GM21529 (cell line): ENCODE results near the gene RCAN2.
"Not testable (repeated sequence)": the region's sequence is repeated elsewhere in the genome, so short reads cannot be mapped to it uniquely, and the experiment has no call there.

Experiments used
- ATAC-seq: cut with Tn5 transposase; IDR thresholded peaks from one replicate; pipeline ENCODE4 v1.9.1; 2021; ENCODE audit not compliant: unreplicated experiment

The RCAN2 gene

DNA sequence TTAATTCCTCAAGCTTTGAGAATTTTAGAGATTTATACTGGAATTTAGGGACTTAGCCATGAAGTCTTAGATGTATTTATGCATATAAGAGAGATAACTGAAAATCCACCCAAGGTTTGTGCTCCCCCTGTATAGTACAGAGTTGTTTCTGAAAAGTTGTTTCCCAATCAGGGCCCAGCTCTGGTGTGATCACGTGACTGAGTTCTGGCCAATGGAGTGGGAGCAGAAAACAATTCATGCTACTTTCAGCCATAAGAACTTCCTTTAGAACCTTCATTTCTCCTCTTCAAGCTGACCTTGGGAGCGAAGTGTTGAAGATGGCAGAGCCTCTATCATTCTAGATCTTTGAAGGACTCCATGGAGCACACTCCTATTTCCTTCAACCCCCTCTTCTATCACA lies 151.0 kb downstream of the RCAN2 start:
- ATAC-seq = no peak

- peak; percentile 89 for ATAC-seq
These were observed 153.1 kb downstream of the RCAN2 start for GRCh38 chr6:46338131-46338530.

GRCh38 chr6:46334442-46334841 lies 156.8 kb downstream of the RCAN2 start:
- no peak for ATAC-seq

DNA sequence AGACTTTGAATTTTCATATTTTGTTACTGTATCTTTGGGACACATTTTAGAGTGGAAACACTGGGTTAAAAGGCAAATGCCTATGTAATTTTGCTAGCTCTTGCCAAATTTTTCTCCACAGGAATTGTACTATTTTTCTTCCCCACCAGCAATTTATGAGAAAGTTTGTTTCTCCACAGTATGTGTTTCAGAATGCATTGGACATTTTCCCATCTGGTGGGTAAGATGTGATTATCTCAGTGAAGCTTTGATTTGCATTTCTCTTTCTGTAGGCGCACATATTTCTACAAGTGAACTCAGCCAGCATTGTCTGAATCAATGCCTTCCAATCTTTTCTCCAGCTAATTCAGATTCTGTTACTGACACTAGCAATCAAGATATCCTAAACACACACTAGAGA lies 157.8 kb downstream of the RCAN2 start:
- ATAC-seq = no peak

- not testable (repeated sequence) for ATAC-seq
These were observed 158.8 kb downstream of the RCAN2 start for GRCh38 chr6:46332448-46332847.

DNA sequence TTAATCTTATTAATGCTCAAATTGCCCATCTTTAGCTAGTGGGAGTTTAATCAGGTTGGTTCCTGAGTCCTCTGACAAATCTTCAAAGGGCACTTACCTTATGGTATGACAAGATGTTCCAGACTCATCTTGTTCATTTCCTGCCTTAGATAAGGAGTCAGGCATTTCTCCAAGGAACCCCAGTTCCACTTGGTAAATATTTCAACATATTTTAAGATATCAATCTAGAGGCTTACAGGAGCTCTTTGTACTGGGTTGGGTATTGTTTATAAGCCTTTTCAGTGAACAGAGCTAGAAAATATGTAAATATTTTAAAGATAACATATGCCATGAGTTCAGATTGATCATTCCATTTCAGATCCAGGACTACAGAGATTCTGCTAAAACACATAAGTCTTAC lies 159.8 kb downstream of the RCAN2 start:
- no peak for ATAC-seq

DNA sequence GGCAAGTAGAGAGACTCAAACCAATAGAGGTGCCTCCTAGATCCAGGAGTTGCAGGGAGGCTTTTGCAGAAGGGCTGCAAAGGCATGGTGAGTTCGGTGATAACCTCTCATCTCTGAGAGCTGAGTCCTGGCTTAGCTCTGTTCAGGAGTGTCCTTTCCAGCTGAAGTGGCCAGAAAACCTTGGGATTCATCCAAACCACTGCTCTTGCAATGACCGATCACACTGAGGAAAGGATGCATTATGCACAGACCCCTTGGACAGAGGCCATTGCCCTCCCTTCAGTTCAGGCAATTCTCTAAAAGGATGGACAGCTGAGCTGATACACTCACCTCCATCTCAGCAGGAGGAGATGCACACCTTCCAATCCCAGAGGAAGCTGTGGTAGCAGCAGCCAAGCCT lies 161.7 kb downstream of the RCAN2 start:
- no peak for ATAC-seq

DNA sequence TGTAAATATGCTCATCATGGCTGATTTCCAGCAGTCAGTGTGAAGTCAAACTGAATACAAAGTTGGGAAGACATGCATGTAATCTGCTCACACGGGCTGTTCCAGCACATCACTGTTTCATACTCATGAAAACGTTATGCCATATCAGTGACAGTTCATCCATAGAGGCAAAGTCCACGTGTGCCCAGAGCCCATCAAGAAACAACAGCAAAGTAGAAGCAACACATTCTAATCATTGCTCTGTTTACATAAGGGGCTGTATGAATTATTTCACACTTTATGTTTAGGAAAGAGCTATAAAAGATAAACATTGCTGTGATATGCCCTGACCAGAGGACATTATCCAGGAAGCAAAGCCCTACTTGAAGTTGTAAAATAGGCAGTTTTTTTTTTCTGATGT lies 163.5 kb downstream of the RCAN2 start:
- ATAC-seq = no peak

DNA sequence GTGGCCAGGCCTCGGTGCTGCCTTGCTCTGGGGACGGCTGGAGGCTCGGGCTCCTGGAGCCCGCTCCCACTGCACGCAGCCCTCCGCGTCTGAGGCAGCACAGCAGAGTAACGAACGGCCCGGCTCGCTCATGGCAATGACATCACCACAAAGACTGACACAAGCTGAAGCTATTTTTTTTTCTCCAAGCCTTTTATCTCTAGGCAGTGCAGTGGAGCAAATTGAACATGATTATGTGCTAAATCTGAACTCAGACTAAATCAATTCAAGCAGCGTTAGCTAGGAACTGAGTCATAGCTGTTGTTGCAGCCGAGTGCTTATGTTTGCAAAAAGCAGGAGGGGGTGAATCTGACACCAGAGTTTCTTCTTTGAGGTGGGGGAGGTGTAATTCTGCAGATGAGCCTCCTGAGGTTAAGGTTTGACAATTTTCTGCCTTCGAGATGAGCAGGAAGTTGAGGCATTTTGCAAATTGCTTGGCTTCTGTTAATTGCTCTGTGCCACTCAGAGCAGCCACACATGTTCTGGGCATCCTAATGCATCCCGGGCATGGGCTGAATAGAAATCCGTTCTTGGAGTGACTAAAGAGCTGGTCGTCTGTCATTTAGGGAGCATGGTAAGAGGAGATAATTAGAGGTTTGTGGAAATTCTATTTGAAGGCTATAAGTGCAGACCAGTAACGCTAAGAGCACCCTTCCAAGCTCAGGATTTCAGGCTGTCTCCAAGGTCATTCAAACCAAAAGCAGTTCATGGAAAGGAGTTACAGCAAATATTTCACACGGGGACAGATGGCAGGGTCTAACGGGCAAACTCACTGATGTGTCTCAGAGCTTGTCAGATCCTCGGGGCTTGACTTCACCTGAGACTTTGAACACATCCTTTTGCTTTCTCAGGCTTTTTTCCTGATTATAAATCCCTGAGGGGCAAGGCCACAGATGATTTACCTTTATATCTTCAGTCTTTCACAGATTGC lies 165.4 kb downstream of the RCAN2 start:
- ATAC-seq = no peak

GRCh38 chr6:46324706-46325105 lies 166.5 kb downstream of the RCAN2 start:
- no peak for ATAC-seq

- ATAC-seq = no peak
These were observed 167.2 kb downstream of the RCAN2 start for GRCh38 chr6:46323966-46324622.

GRCh38 chr6:46323312-46323965 lies 167.8 kb downstream of the RCAN2 start:
- no peak for ATAC-seq

GRCh38 chr6:46320505-46320904 lies 170.7 kb downstream of the RCAN2 start:
- no peak for ATAC-seq

DNA sequence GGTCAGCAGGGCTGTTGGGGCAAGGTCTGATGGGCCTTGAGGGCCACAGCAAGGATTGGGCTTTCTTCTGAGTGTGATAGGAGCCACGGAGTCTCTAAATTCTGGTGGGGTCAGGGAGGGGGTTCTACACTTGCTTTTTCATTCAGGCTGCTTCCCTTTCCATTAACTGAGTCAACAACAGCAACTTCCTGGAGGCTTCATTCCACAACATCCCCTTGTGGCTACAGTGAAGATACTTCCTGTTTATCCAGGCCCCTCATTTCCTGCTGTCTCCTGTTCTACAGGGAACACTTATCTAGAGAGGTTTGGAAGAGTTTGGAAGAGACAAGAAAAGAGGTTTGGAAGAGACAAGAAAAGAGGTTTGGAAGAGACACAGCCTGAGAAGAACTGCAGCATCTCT lies 175.7 kb downstream of the RCAN2 start:
- no peak for ATAC-seq

DNA sequence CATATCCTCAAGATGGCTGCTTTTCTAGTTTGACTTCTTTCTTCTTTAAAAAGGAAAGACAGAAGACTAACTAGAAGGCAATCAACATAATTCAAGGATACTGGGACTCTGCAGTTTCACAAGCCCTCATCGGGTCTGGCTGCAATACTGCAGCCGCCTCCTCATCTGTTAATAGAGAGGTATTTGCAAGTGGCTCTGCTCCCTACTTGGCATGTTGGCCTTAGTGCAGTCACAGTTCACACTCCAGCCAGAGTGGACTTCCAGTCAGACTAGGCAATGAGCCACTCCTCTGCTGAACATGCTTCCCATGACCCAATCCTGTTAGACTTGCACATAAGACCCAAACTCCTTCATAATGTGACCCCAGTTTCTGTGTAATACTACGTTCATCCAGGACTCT lies 178.6 kb downstream of the RCAN2 start:
- ATAC-seq = no peak

DNA sequence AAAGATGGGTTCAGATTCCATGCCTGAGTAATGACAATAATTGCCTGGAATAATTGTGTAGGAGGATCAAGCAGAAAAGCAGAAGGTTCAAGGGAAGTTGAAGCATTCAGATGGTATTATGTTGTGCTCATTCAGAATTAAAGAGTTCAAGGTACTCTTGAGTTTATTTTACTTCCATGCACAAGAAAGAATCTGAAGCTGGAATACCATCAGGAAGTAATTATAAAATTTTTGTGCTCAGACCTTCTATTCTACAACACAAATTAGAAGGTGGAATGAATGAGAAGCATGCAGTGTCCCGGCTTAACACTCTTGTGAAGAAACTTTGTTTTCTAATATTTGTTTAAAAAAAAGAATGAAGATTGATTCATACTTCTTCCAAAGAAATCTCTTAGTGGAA lies 181.1 kb downstream of the RCAN2 start:
- ATAC-seq = no peak

GRCh38 chr6:46306431-46306830 lies 184.8 kb downstream of the RCAN2 start:
- ATAC-seq = no peak

GRCh38 chr6:46305833-46306232 lies 185.4 kb downstream of the RCAN2 start:
- no peak for ATAC-seq

- no peak for ATAC-seq
These were observed 186.0 kb downstream of the RCAN2 start for GRCh38 chr6:46305236-46305635.

GRCh38 chr6:46302816-46303215 lies 188.4 kb downstream of the RCAN2 start:
- ATAC-seq = no peak

DNA sequence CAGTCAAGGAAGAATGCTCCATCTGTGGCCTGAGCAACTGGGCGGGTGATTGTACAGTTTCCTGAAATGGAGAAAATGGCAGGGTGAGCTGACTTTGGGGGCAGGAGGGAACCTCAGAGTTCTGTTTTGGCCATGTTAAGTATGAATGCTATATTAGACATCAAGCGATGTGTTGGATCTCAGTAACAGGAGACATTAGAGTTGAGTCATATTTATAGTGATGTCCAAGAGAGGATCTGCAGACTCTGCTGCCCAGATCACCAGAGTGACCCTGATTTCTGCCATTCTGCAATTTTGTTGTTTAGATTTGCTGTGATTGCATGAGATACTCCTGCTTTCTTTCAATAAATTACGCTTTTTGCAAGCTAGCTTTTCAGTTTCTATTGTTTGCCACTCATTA lies 189.1 kb downstream of the RCAN2 start:
- no peak for ATAC-seq

GRCh38 chr6:46299253-46299652 lies 192.0 kb downstream of the RCAN2 start:
- no peak for ATAC-seq
